A673 (cell line): Measurements from ENCODE around the gene SURF1. TPM values are rescaled to one million over a fixed set of nuclear protein-coding genes. Genes with fewer than 3 reads are reported as not detected.

Experiments
- Bru-seq: library from RNA; stranded (reverse); fragments of 400-500 nt; gene quantifications from one replicate; lab custom pipeline; 2021; lab: Mats Ljungman, UMichigan
- BruChase-seq, 2 experiments: library from RNA; stranded (reverse); fragments of 400-500 nt; gene quantifications; one replicate each; lab custom pipeline; 2021; lab: Mats Ljungman, UMichigan
- BruUV-seq: library from RNA; stranded (reverse); fragments of 400-500 nt; replicated peaks from 2 replicates; lab custom pipeline; 2021; lab: Mats Ljungman, UMichigan
- CTCF ChIA-PET: fragments of 300-600 bp; sonication (Branson Sonifier 250); formaldehyde crosslinking; loops from one replicate; lab custom pipeline; 2022; ENCODE audit warnings: antibody characterized with exemption; lab: Charles Lee
- POLR2A ChIA-PET: fragments of 300-600 bp; sonication (Branson Sonifier 250); formaldehyde crosslinking; loops from one replicate; lab custom pipeline; 2022; ENCODE audit warnings: antibody characterized with exemption; ENCODE audit not compliant: low non-redundant PET; lab: Charles Lee
- DNase-seq: peaks from one replicate; pipeline ENCODE4 v3.0.0-alpha.2; 2015; ENCODE audit warnings: low spot score
- H3K27ac ChIP-seq: fragments of 200-600 bp; sonication (generic); 2 replicates; pipeline ENCODE4 v1.5.1; 2016; ENCODE audit warnings: mixed run types, low read depth, mild to moderate bottlenecking, mixed read lengths, antibody characterized with exemption, low read length; ENCODE audit not compliant: poor library complexity, severe bottlenecking
- H3K27me3 ChIP-seq: fragments of 200-600 bp; sonication (generic); replicated peaks from 2 replicates; pipeline ENCODE4 v1.6.1; 2017; ENCODE audit warnings: mixed run types, low read depth, mild to moderate bottlenecking, mixed read lengths, antibody characterized with exemption, low read length; ENCODE audit not compliant: insufficient read depth, poor library complexity
- H3K36me3 ChIP-seq: fragments of 200-600 bp; sonication (generic); 2 replicates; pipeline ENCODE4 v1.6.1; 2016; ENCODE audit warnings: mixed run types, mild to moderate bottlenecking, mixed read lengths, antibody characterized with exemption, low read length; ENCODE audit not compliant: insufficient read depth, poor library complexity, severe bottlenecking
- H3K4me1 ChIP-seq: fragments of 200-600 bp; sonication (generic); 2 replicates; pipeline ENCODE4 v1.6.1; 2017; ENCODE audit warnings: mixed run types, mild to moderate bottlenecking, mixed read lengths, antibody characterized with exemption, low read length; ENCODE audit not compliant: insufficient read depth, poor library complexity, severe bottlenecking
- H3K4me3 ChIP-seq: fragments of 200-600 bp; sonication (generic); 2 replicates; pipeline ENCODE4 v1.5.1; 2016; ENCODE audit warnings: low read depth, mixed run types, mild to moderate bottlenecking, mixed read lengths, low read length; ENCODE audit not compliant: poor library complexity, severe bottlenecking
- H3K9me3 ChIP-seq: fragments of 200-600 bp; sonication (generic); 2 replicates; pipeline ENCODE4 v1.6.1; 2016; ENCODE audit warnings: mixed run types, low read depth, mild to moderate bottlenecking, mixed read lengths, antibody characterized with exemption, low read length; ENCODE audit not compliant: poor library complexity, severe bottlenecking
- CTCF ChIP-seq: fragments of 300-800, 200-600 bp; sonication (generic); conservative IDR thresholded peaks from 2 replicates; pipeline ENCODE4 v1.5.1; 2017; ENCODE audit warnings: low read depth, mild to moderate bottlenecking, antibody characterized with exemption, low read length, moderate library complexity, mixed read lengths
- EZH2 ChIP-seq: fragments of 200-600 bp; sonication (generic); IDR thresholded peaks from 2 replicates; pipeline ENCODE4 v1.6.1; 2017; ENCODE audit warnings: borderline replicate concordance, low read depth, mild to moderate bottlenecking, mixed read lengths, antibody characterized with exemption, low read length; ENCODE audit not compliant: poor library complexity, severe bottlenecking
- intact Hi-C: fragments of 100-400 bp; cut with micrococcal nuclease; formaldehyde crosslinking; loops from one replicate; pipeline ENCODE4 v1.10.0; 2022; ENCODE audit not compliant: unreplicated experiment
- long read RNA-seq: library from polyadenylated mRNA; stranded (forward); transcript quantifications from one replicate; pipeline ENCODE4 v2.0.0, GENCODE V29; 2022
- total RNA-seq: library from RNA; stranded (reverse); gene quantifications from 2 replicates; pipeline ENCODE4 v1.2.3, GENCODE V29; 2021

Gene SURF1
- total RNA-seq (41.6 and 53.3 TPM in 2 replicates), Bru-seq, nascent RNA (percentile 62 among the genes with signal in this experiment), BruChase-seq, experiment 1, labeled RNA remaining after a 2-hour chase (percentile 56 among the genes with signal in this experiment), BruChase-seq, experiment 2, labeled RNA remaining after a 6-hour chase (percentile 63 among the genes with signal in this experiment)
- long read RNA-seq, transcript SURF1-201 (9 exons, 1,093 nt): major isoform, 44 of 53 reads
- long read RNA-seq, partial matches to known transcripts: 3 of 53 reads
- long read RNA-seq, other reads (novel, unspliced or antisense): 2 of 53 reads

- CTCF ChIA-PET: interaction anchor here (0.6 kb wide), 1 partner anchor 47 kb away, joined by 10 read pairs; no protein-coding TSS in a partner anchor
- POLR2A ChIA-PET: interaction anchor here (0.6 kb wide), 1 partner anchor 10 kb away, joined by 3 read pairs; no protein-coding TSS in a partner anchor
- H3K4me1 ChIP-seq: peaks cover 19% of the 10 kb centered on the region
- H3K4me3 ChIP-seq: peak within 1 kb of the TSS; percentile 93
- TF ChIP-seq CTCF: no peak
- TF ChIP-seq EZH2: no peak
- DNase-seq: peak; percentile 93
- no peaks in the 10 kb centered on the region for H3K9me3 ChIP-seq
- intact Hi-C loops: no loop called here
- peaks cover 29% of the 10 kb centered on the region for H3K36me3 ChIP-seq
- BruUV-seq: no TSS peak
- H3K27me3 ChIP-seq: no peaks in the 10 kb centered on the region
- peak within 1 kb of the TSS; percentile 76 for H3K27ac ChIP-seq
Measured at GRCh38 chr9:133356391-133357091, at the start of gene SURF1, which contains the start of gene SURF2. Gene SURF1, minus strand, starts transcription at chr9:133356487. Its CDS starts 34 bp downstream, at chr9:133356453. Gene SURF2, plus strand, starts transcription at chr9:133356550. Its CDS starts 43 bp downstream, at chr9:133356593.

GRCh38 chr9:133405508-133406438 is 49.5 kb upstream of the SURF1 start:
- ChIA-PET CTCF (no interaction called here), POLR2A (no interaction called here)
- peaks cover 40% of the 10 kb centered on the region for H3K36me3 ChIP-seq
- H3K27me3 ChIP-seq: no peaks in the 10 kb centered on the region
- no peak for DNase-seq
- H3K27ac ChIP-seq: no peak overlapping the region
- H3K9me3 ChIP-seq: no peaks in the 10 kb centered on the region
- H3K4me3 ChIP-seq: no peak overlapping the region
- TF ChIP-seq CTCF (no peak), EZH2 (no peak)
- BruUV-seq: TSS peak; percentile 36
- no peaks in the 10 kb centered on the region for H3K4me1 ChIP-seq
- intact Hi-C loops: loop anchor here (2.0 kb wide), 1 partner anchor 81 kb away; no protein-coding TSS in a partner anchor

DNA sequence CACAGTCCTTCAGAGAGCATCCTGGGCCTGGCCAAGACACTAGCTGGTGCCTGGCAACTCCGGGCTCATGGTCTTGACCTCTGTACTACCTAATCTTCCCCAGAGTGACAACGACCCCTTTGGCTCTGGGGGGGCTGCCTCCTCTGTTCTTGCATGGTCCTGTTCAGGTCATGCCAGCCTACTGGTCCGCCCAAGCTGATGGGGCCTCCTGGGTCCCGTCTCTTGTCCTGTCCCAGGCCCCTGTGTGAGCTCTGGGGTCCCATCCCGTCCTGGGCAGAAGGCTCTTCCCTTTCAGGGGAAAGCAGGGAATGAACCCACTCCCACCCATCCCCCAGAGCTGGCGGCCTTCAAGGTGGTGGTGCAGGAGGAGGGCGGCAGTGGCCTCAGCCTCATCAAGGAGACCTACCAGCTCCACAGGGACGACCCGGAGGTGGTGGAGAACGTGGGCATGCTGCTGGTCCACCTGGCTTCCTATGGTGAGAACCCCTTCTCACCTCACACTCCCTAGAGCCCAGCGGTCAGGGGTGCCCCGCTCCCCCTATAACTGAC is 48.2 kb upstream of the SURF1 start:
- TF ChIP-seq CTCF (no peak), EZH2 (no peak)
- no peaks in the 10 kb centered on the region for H3K4me1 ChIP-seq
- H3K27ac ChIP-seq: no peak overlapping the region
- DNase-seq: no peak
- H3K36me3 ChIP-seq: peaks cover 32% of the 10 kb centered on the region
- ChIA-PET POLR2A (interaction anchor here (0.6 kb wide), 1 partner anchor 86 kb away, joined by 22 read pairs; no protein-coding TSS in a partner anchor), CTCF (interaction anchor here (0.6 kb wide), 1 partner anchor 159 kb away, joined by 3 read pairs; no protein-coding TSS in a partner anchor)
- no peaks in the 10 kb centered on the region for H3K27me3 ChIP-seq
- no peak overlapping the region for H3K4me3 ChIP-seq
- no peaks in the 10 kb centered on the region for H3K9me3 ChIP-seq
- intact Hi-C loops: no loop called here
- BruUV-seq: no TSS peak
